HL-60 (cell line): ENCODE data around the gene ARL6IP6.
A peak's percentile ranks its signal among the peaks of the same experiment; 100 is the strongest.
"Not testable (repeated sequence)": the region's sequence is repeated elsewhere in the genome, so short reads cannot be mapped to it uniquely, and the experiment has no call there.

Experiments
- DNase-seq, 2 experiments: peaks; one replicate each; pipeline ENCODE4 v3.0.0-alpha.2; 2010 to 2020; ENCODE audit warnings: low read depth in 1 of 2, low spot score in 1 of 2
- H3K27ac ChIP-seq: fragments of 250-450 bp; sonication (Bioruptor Pico); replicated peaks from 2 replicates; pipeline ENCODE4 v1.5.1; 2020; ENCODE audit warnings: mild to moderate bottlenecking, moderate library complexity
- H3K27me3 ChIP-seq: fragments of 250-450 bp; sonication (Bioruptor Pico); 2 replicates; pipeline ENCODE4 v1.5.1; 2021; ENCODE audit warnings: mild to moderate bottlenecking, moderate library complexity; ENCODE audit not compliant: insufficient read depth, poor library complexity, severe bottlenecking
- H3K4me3 ChIP-seq: replicated peaks from 2 replicates; pipeline ENCODE4 v1.5.1; 2011; ENCODE audit warnings: mild to moderate bottlenecking, control low read depth, low read length; ENCODE audit not compliant: insufficient read depth
- CTCF ChIP-seq: IDR thresholded peaks from one replicate; pipeline ENCODE4 v1.5.1; 2011; ENCODE audit warnings: low read length, control low read depth, inconsistent platforms; ENCODE audit not compliant: insufficient read depth
- GABPA ChIP-seq: IDR thresholded peaks from 2 replicates; pipeline ENCODE4 v1.6.1; 2012; ENCODE audit warnings: low read depth
- POLR2AphosphoS5 ChIP-seq: IDR thresholded peaks from 2 replicates; pipeline ENCODE4 v1.6.1; 2012; ENCODE audit warnings: low read depth
- SPI1 ChIP-seq: IDR thresholded peaks from 2 replicates; pipeline ENCODE4 v1.6.1; 2012; ENCODE audit warnings: low read depth, mild to moderate bottlenecking, borderline replicate concordance
- TF ChIP-seq, protein P1 (sequence below): IDR thresholded peaks from 2 replicates; pipeline ENCODE4 v1.6.1; 2012; ENCODE audit warnings: low read depth; ENCODE audit not compliant: insufficient replicate concordance

The ARL6IP6 gene

GRCh38 chr2:152740743-152741328 is 22.4 kb downstream of the ARL6IP6 start:
- Histone ChIP-seq H3K27ac (no peak overlapping the region), H3K4me3 (no peak overlapping the region), H3K27me3 (no peaks in the 10 kb centered on the region)
- TF ChIP-seq CTCF = peak; percentile 59
- no peak for TF ChIP-seq SPI1
- TF ChIP-seq GABPA = no peak
- TF ChIP-seq, protein P1, sequence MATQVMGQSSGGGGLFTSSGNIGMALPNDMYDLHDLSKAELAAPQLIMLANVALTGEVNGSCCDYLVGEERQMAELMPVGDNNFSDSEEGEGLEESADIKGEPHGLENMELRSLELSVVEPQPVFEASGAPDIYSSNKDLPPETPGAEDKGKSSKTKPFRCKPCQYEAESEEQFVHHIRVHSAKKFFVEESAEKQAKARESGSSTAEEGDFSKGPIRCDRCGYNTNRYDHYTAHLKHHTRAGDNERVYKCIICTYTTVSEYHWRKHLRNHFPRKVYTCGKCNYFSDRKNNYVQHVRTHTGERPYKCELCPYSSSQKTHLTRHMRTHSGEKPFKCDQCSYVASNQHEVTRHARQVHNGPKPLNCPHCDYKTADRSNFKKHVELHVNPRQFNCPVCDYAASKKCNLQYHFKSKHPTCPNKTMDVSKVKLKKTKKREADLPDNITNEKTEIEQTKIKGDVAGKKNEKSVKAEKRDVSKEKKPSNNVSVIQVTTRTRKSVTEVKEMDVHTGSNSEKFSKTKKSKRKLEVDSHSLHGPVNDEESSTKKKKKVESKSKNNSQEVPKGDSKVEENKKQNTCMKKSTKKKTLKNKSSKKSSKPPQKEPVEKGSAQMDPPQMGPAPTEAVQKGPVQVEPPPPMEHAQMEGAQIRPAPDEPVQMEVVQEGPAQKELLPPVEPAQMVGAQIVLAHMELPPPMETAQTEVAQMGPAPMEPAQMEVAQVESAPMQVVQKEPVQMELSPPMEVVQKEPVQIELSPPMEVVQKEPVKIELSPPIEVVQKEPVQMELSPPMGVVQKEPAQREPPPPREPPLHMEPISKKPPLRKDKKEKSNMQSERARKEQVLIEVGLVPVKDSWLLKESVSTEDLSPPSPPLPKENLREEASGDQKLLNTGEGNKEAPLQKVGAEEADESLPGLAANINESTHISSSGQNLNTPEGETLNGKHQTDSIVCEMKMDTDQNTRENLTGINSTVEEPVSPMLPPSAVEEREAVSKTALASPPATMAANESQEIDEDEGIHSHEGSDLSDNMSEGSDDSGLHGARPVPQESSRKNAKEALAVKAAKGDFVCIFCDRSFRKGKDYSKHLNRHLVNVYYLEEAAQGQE = no peak
- DNase-seq = no peak

- Histone ChIP-seq H3K27ac (no peak overlapping the region), H3K27me3 (no peaks in the 10 kb centered on the region), H3K4me3 (no peak overlapping the region)
- peak; percentile 32 for TF ChIP-seq CTCF
- TF ChIP-seq GABPA = no peak
- DNase-seq = no peak
Measured at GRCh38 chr2:152743002-152743401, 24.6 kb downstream of the ARL6IP6 start.

DNA sequence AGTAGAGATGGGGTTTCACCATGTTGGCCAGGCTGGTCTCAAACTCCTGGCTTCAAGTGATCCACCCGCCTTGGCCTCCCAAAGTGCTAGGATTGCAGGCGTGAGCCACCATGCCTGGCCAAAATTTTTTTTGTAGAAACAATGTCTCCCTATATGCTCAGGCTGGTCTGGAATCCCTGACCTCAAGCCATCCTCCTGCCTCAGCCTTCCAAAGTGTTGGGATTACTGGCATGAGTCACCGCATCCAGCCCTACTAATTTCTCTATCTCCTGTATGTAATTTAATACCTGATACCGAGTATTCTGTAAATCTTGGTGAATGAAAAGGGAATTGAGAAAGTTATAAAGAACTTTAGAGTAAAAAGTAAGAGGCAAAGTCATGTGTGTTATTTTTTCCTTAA is 29.3 kb downstream of the ARL6IP6 start:
- H3K27me3 ChIP-seq, H3K27ac ChIP-seq, DNase-seq, H3K4me3 ChIP-seq: not testable (repeated sequence)

DNA sequence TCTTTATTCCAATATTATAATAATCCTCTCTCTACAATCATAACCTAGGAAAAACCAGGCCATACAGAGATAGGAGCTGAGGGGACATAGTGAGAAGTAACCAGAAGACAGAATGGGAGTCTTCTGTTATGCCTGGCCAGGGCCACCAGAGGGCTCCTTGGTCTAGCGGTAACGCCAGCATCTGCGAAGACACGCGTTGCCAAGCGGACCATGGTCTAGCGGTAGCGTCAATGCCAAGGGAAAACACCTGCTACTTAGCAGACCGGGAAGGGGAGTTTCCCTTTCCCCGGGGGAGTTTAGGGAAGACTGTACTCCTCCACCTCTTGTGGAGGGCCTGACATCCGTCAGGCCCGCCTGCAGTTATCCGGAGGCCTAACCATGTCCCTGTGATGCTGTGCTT is 36.6 kb downstream of the ARL6IP6 start:
- H3K27ac ChIP-seq = no peak overlapping the region
- H3K27me3 ChIP-seq = no peaks in the 10 kb centered on the region
- DNase-seq = no peak
- H3K4me3 ChIP-seq = no peak overlapping the region
- TF ChIP-seq, protein P1 = no peak
- TF ChIP-seq CTCF (no peak), SPI1 (no peak), POLR2AphosphoS5 (no peak), GABPA (no peak)
